ENCODE results near the gene ZNF146.

DNA sequence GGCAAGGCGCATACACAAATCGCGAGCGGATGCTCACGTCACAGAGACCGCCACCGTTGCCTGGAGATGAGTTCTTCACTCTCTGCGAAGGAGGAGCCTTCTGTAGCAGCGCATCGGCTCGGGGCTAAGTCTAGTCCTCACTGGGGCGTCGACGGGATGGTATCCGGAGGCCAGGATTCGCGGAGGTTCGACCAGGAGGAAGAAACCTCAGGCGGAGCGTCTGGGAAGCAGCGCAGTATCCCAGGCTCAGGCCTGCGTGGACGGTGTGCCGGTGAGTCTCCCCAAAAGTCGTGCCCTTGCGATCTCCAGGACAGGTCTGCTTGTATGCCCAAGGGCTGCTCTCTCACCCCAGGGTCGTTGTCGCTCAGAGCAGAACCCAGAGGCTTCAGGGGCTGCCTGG lies 40.4 kb downstream of the ZNF146 start:
- TF ChIP-seq EZH2phosphoT487 (IDR thresholded peaks at IDR 0.05; ENCODE audit: unreplicated experiment) (no peak), REST (IDR thresholded peaks at IDR 0.05; ENCODE audit: unreplicated experiment) (no peak), CTCF (conservative IDR thresholded peaks at IDR 0.05; ENCODE audit: low read depth in 2 of 2) (no peak), JUNB (IDR thresholded peaks at IDR 0.05; ENCODE audit: unreplicated experiment) (no peak), POLR2AphosphoS5 (IDR thresholded peaks at IDR 0.05; ENCODE audit: low read depth) (no peak), EZH2 (IDR thresholded peaks at IDR 0.05; ENCODE audit: low read depth, unreplicated experiment) (no peak), STAT1 (IDR thresholded peaks at IDR 0.05; ENCODE audit: unreplicated experiment) (no peak), ZNF331 (CRISPR knock-in tag; IDR thresholded peaks at IDR 0.05; ENCODE audit: low read depth) (no peak), CREB1 (CRISPR knock-in tag; IDR thresholded peaks at IDR 0.05; ENCODE audit: low read depth) (no peak), NANOG (IDR thresholded peaks at IDR 0.05; ENCODE audit: borderline replicate concordance) (no peak), ZNF114 (CRISPR knock-in tag; IDR thresholded peaks at IDR 0.05) (no peak)
- TF ChIP-seq, protein P1, sequence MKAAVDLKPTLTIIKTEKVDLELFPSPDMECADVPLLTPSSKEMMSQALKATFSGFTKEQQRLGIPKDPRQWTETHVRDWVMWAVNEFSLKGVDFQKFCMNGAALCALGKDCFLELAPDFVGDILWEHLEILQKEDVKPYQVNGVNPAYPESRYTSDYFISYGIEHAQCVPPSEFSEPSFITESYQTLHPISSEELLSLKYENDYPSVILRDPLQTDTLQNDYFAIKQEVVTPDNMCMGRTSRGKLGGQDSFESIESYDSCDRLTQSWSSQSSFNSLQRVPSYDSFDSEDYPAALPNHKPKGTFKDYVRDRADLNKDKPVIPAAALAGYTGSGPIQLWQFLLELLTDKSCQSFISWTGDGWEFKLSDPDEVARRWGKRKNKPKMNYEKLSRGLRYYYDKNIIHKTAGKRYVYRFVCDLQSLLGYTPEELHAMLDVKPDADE (IDR thresholded peaks at IDR 0.05), result no peak
- TF ChIP-seq, protein P2, sequence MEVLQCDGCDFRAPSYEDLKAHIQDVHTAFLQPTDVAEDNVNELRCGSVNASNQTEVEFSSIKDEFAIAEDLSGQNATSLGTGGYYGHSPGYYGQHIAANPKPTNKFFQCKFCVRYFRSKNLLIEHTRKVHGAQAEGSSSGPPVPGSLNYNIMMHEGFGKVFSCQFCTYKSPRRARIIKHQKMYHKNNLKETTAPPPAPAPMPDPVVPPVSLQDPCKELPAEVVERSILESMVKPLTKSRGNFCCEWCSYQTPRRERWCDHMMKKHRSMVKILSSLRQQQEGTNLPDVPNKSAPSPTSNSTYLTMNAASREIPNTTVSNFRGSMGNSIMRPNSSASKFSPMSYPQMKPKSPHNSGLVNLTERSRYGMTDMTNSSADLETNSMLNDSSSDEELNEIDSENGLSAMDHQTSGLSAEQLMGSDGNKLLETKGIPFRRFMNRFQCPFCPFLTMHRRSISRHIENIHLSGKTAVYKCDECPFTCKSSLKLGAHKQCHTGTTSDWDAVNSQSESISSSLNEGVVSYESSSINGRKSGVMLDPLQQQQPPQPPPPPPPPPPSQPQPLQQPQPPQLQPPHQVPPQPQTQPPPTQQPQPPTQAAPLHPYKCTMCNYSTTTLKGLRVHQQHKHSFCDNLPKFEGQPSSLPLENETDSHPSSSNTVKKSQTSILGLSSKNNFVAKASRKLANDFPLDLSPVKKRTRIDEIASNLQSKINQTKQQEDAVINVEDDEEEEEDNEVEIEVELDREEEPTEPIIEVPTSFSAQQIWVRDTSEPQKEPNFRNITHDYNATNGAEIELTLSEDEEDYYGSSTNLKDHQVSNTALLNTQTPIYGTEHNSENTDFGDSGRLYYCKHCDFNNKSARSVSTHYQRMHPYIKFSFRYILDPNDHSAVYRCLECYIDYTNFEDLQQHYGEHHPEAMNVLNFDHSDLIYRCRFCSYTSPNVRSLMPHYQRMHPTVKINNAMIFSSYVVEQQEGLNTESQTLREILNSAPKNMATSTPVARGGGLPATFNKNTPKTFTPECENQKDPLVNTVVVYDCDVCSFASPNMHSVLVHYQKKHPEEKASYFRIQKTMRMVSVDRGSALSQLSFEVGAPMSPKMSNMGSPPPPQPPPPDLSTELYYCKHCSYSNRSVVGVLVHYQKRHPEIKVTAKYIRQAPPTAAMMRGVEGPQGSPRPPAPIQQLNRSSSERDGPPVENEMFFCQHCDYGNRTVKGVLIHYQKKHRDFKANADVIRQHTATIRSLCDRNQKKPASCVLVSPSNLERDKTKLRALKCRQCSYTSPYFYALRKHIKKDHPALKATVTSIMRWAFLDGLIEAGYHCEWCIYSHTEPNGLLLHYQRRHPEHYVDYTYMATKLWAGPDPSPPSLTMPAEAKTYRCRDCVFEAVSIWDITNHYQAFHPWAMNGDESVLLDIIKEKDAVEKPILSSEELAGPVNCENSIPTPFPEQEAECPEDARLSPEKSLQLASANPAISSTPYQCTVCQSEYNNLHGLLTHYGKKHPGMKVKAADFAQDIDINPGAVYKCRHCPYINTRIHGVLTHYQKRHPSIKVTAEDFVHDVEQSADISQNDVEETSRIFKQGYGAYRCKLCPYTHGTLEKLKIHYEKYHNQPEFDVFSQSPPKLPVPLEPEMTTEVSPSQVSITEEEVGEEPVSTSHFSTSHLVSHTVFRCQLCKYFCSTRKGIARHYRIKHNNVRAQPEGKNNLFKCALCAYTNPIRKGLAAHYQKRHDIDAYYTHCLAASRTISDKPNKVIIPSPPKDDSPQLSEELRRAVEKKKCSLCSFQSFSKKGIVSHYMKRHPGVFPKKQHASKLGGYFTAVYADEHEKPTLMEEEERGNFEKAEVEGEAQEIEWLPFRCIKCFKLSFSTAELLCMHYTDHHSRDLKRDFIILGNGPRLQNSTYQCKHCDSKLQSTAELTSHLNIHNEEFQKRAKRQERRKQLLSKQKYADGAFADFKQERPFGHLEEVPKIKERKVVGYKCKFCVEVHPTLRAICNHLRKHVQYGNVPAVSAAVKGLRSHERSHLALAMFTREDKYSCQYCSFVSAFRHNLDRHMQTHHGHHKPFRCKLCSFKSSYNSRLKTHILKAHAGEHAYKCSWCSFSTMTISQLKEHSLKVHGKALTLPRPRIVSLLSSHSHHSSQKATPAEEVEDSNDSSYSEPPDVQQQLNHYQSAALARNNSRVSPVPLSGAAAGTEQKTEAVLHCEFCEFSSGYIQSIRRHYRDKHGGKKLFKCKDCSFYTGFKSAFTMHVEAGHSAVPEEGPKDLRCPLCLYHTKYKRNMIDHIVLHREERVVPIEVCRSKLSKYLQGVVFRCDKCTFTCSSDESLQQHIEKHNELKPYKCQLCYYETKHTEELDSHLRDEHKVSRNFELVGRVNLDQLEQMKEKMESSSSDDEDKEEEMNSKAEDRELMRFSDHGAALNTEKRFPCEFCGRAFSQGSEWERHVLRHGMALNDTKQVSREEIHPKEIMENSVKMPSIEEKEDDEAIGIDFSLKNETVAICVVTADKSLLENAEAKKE (CRISPR knock-in tag; IDR thresholded peaks at IDR 0.05), result no peak

All from GM23338 (cell line).